Fibroblast of skin of right quadriceps (primary cell): ENCODE results near the gene LRP10.

ENCODE experiments used
- DNase-seq: peaks from one replicate; pipeline ENCODE4 v3.0.0-alpha.2; 2013

The LRP10 gene

DNA sequence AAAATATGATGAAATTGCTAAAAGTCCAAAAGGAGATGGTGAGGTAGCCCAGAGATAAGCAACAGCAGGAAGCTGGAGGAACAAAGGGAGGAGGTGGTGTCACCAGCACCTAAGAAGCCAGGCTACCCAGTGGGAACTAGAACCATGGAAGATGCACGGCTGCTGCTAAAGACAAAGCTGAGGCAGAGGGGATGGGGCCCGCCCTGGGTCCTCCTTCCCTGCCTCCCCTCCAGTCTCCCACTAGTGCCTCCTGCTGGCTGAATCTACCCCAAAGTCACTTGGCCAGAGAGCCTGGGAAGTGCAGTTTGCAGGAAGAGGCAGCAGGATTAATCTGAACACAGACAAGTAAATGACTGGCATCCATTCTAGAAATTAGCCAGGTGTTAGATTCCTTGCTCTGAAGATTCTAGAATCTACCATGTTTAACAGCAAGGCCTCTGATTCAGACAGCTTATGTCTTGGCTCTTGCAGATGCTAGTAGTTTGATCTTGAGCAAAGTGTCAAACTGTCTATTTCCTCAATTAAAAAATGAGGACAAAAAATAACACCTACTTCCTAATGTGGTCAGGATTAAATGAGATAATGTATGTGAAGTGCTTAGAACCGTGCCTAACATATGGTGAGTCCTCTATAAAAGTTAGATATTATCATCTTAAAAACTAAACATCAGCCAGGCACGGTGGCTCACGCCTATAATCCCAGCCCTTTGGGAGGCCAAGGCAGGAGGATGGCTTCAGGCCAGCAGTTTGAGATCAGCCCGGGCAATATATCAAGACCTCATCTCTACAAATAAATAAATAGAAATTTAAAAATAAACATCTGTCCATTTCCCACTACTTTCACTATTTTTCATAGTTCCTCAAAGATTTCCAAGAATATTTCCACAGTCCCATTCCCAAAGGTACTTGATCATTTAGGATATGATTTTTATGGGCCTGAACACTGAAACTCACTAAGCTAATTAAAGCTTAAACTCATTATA, 5.8 kb upstream of the LRP10 start:
- no peak for DNase-seq

DNA sequence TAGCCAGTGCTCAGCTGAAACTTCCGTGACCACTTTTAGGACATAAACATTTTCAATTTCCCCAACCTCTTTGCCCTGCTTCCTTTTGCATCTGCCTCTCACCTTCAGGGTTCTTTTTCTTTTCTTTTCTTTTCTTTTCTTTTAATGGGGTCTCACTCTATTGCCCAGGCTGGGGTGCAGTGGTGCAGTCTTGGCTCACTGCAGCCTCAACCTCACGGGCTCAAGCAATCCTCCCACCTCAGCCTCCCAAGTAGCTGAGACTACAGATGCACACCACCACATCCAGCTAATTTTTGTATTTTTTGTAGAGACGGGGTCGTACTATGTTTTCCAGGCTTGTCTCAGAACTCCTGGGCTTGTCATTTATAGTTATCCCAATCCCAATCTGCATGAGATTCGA, 4.7 kb upstream of the LRP10 start:
- no peak for DNase-seq

DNA sequence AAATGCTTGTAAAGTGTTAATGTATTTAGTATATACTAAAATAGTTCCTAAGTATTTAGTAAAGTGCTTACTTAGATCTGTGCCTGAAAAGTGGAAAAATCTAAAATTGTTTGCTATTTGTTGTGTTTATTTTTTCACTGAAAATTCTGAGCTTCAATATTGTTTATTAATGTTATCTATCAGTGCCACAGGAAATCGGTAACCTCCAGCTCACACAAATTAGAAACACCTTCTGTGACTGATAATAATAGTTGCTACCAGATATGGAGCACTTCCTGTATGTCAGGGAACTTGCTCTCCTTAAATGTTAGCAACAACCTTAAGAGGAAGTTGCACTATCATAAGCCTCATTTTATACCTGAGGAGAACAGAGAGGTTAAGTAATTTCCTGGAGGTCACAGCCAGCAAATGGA, 723 bp upstream of the LRP10 start:
- DNase-seq = no peak

DNA sequence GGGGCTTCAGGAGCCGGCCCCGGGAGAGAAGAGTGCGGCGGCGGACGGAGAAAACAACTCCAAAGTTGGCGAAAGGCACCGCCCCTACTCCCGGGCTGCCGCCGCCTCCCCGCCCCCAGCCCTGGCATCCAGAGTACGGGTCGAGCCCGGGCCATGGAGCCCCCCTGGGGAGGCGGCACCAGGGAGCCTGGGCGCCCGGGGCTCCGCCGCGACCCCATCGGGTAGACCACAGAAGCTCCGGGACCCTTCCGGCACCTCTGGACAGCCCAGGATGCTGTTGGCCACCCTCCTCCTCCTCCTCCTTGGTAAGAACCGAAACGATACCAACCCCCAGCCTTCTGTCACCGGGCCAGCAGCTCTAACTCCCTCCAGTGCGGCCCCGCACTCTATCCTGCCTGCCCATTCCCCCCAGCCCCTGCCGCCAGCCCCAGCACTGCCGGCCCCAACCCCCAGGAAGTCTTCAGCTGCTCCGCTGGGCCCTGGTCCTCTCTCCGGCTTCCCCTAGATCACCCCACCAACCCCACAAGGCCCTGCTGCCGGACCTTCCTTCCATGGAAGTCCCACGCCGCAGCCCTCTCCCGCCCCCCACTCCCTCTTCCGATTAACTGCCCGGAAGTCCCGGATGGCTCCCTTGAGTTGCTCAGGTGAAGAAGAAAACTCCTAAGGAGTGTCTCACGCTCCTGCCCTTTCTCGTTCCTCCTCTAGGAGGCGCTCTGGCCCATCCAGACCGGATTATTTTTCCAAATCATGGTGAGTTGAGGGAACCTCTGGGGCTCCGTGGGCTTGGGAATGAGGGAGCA, 693 bp downstream of the LRP10 start:
- peak; percentile 79 for DNase-seq

DNA sequence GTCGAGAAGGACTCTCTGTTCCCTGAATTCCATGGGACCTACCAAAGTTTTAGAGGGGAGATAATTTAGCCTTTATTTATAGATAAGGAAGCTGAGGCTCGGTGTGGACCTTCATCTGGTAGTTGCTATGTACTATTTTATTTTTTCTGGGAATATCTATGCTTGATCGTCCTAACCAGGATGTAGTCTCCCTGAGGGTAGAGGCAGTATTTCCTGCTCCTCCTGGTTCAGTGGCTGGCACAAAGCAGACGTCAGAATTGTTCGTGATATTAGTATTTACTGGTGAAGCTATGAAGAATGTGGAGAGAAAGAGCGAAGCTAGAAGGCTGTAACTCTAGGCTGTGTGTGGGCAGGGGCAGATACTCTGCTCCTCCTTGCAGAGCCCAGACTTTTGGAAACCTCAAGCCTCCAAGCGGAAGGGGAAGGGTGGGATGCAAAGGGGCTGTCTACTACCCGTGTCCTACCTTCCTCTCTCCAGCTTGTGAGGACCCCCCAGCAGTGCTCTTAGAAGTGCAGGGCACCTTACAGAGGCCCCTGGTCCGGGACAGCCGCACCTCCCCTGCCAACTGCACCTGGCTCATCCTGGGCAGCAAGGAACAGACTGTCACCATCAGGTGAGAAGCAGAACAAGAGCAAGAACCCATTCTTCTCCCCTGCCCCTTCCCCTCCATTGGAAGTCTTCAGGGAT, 1.4 kb downstream of the LRP10 start:
- no peak for DNase-seq

DNA sequence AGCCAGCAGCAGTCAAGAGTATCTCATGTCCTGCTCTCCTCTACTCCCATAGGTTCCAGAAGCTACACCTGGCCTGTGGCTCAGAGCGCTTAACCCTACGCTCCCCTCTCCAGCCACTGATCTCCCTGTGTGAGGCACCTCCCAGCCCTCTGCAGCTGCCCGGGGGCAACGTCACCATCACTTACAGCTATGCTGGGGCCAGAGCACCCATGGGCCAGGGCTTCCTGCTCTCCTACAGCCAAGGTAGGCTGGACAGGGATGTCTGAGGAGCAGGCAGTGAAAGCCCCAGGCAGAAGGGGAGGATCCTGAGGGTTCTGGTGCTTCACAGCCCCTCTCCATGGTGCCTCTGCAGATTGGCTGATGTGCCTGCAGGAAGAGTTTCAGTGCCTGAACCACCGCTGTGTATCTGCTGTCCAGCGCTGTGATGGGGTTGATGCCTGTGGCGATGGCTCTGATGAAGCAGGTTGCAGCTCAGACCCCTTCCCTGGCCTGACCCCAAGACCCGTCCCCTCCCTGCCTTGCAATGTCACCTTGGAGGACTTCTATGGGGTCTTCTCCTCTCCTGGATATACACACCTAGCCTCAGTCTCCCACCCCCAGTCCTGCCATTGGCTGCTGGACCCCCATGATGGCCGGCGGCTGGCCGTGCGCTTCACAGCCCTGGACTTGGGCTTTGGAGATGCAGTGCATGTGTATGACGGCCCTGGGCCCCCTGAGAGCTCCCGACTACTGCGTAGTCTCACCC, 3.6 kb downstream of the LRP10 start:
- DNase-seq = no peak

DNA sequence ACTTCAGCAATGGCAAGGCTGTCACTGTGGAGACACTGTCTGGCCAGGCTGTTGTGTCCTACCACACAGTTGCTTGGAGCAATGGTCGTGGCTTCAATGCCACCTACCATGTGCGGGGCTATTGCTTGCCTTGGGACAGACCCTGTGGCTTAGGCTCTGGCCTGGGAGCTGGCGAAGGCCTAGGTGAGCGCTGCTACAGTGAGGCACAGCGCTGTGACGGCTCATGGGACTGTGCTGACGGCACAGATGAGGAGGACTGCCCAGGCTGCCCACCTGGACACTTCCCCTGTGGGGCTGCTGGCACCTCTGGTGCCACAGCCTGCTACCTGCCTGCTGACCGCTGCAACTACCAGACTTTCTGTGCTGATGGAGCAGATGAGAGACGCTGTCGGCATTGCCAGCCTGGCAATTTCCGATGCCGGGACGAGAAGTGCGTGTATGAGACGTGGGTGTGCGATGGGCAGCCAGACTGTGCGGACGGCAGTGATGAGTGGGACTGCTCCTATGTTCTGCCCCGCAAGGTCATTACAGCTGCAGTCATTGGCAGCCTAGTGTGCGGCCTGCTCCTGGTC, 4.3 kb downstream of the LRP10 start:
- no peak for DNase-seq

DNA sequence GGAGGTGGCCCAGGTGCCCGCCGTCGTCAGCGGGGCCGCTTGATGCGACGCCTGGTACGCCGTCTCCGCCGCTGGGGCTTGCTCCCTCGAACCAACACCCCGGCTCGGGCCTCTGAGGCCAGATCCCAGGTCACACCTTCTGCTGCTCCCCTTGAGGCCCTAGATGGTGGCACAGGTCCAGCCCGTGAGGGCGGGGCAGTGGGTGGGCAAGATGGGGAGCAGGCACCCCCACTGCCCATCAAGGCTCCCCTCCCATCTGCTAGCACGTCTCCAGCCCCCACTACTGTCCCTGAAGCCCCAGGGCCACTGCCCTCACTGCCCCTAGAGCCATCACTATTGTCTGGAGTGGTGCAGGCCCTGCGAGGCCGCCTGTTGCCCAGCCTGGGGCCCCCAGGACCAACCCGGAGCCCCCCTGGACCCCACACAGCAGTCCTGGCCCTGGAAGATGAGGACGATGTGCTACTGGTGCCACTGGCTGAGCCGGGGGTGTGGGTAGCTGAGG, 5.5 kb downstream of the LRP10 start:
- DNase-seq = no peak

DNA sequence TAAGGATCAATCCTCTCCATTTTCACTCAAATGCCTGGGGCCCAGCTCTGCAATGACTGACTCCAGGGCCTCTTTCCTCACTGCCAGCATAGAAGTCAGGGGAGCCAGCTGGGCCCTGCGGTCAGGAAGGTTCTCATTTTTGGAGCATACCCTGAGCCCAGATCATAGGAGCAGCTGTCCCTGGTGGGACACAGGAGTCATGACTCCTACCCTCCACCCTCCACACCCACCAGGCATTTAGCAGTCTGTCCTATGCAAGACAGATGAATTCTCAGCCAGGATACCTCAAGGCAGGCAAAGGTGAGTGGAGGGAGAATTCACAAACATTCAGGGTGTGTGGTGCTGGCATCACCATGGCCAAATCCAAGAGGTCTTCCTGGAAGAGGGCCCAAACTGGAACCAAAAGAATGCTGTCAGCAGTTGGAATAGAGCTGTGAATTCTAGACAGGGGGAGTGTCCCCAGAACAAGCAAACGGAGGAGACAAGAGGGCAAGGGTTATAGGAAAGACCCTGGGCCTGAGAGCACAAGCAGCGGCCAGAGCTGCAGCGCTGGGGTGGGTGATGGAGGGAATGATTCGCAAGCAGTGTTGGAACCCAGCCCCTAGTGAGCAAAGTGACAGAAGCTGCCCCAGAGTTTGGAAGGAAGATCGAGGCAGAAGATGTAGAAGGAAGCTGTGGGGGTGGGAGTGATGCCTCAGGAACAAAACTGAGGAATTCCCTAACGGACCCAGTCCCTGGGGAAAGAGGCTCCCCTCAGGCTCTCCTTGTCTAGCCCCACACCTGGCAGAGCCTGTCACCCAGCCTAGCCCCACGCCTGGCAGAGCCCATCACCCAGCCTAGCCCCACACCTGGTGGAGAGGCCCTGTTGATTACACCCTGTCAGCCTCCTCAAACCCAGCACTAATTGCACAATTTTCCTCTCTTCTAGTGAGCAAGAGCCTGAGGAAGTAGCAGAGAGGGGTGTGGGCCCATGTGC, 7.0 kb downstream of the LRP10 start:
- no peak for DNase-seq

DNA sequence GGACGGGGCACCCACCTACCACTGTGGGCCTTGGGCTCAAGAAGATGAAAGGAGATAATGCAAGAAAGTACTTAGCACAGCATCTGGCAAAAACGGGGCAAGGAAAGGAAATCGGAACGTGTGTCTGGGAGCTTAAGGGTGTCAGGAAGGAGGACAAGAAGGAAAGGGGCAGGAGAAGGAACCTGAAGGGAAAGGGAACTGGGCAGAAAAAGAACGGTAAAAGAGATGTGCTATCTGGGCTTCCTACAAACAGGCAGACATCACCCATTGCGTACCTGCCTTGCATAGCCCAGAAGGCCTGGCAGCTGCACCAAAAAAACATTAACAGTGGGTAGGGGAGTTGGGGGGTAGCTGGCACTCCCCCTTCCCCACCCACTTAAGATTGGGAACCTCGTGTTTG, 10.5 kb downstream of the LRP10 start:
- DNase-seq = no peak

DNA sequence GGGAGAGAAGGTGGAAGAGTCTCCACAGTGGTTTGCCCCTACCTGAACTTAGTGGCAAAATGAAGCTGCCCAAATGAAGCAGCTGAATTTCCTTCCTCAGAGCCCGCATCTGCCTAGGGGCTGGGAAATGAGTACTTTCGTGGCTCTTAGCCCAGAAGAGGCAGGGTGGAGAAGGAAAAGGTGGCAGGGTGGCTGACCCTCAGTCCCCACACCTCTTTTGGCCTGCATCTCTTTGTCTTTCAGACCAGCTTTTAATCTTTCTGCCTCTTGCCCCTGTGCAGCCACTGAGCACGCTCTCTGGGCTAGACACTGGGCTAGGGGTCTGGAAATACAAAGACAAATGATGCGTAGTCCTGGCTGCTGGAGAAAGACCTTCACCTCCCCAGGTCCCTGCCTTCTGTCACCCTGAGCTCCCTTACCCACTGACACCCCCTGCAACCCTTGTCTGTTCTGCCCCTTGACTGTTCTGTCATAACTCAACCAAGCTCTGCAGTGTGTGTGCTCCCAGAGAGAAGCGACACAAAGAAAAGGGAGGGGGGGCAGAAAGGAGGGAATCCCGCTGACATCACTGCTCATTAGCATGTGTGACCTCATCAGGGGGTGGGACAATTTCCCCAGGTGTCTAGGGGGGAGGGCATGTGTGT, 11.1 kb downstream of the LRP10 start:
- DNase-seq = peak; percentile 30

DNA sequence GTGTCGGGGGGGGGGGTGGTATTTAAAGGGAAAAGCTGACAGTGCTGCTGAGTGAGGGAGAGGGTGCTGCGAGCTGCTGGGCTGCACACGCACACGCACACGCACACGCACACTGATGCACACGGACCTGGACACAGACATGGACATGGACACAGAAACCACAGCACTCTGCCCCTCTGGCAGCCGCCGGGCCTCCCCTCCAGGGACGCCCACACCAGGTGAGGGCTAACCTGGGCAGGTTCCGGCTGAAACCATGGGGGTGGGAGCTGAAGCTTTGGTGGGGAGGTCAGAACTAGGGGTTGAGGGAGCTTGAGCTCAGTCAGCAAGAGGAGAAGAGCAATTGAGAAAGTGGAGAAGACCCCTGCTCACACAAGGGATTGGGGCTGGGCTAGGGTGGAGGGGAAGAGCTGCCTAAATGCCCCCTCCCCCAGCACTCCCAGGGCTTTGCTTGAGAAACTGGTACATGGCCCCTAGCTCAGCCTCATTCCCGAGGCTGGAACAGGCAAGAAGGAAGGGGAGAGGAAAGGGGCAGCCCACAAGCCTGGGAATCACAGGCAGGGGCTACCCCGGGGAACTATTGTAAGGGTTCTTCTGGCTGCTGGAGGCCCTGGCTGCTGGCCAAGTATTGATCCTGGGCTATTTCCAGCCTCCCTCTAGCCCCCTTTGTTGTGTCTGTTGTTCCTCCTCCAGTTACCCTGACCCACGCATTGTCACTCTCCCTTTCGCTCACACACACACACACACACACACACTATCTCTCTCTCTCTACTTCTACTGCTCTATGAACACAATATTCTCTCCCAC, 11.8 kb downstream of the LRP10 start, which contains the start of gene REM2:
REM2 (plus strand) TSS at position 50 of the 804 bp plus-strand sequence; CDS start at position 116, 66 bp downstream.
- DNase-seq = no peak

DNA sequence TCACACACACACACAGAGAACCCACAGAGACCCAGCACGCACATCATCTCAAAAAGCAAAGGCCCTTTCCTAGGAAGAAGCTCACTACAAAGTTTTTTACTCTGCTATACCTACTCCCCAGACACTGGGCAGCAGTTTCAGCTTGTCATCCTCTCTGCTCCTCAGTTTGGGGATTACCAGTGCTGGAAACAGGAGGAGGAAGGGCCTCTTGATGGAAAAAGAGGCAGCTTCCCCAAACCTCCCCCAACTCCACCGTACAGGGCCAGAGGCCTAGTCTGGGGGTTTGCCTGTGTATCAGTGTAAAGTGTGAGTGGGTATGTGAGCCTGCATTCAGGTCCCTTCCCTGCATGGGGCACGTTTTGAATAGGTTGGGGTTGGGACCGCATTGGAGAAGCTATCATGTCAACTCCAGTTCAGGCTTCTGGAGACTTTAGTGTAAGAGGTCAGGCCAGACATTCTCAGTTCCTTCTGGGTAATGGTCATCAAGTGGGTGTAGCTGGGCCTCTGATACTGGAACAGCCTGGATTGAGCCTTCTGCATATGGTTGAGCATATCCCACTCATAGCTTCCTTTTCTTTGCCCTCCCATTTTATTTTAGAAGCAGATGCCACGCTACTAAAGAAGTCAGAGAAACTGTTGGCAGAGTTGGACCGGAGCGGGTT, 12.7 kb downstream of the LRP10 start:
- no peak for DNase-seq

DNA sequence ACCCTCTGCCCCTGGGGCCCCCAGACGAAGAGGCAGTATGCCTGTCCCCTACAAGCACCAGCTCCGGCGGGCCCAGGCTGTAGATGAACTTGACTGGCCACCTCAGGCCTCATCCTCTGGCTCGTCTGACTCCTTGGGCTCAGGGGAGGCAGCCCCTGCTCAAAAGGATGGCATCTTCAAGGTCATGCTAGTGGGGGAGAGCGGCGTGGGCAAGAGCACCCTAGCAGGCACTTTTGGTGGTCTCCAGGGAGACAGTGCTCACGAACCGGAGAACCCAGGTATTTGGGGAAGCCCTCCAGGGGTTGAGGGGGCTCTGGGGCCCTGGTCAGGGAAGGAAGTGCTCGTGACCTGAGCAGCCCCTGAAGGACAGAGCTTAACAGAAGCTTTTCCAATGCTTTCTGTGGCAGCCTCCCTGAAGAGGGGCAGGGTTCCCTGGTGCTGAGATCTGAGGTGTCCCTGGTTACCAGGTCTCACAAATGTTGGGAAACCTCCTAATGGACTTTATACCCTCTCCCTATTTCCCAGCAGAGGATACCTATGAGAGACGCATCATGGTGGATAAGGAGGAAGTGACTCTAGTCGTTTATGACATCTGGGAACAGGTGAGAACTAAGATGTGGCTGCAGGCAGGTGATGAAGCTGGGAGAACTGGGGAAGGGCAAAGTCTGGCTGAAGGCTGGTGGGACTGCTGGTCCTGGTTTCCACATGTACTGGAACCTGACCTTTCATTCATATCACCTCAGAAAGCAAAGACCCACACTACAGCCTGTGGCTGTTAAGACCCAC, 13.4 kb downstream of the LRP10 start:
- no peak for DNase-seq

DNA sequence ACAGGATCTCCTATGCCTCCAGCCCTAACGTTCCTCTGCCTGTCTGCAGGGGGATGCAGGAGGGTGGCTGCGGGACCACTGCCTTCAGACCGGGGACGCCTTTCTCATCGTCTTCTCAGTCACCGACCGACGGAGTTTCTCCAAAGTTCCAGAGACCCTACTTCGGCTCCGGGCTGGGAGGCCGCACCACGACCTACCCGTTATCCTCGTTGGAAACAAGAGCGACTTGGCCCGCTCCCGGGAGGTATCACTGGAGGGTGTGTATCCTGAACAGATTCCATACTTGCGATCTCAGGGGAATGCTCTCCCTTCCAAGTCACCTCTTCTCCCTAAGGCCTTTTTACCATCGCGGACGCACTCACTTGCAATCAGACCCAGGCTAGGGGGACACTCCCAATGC, 14.4 kb downstream of the LRP10 start:
- no peak for DNase-seq

DNA sequence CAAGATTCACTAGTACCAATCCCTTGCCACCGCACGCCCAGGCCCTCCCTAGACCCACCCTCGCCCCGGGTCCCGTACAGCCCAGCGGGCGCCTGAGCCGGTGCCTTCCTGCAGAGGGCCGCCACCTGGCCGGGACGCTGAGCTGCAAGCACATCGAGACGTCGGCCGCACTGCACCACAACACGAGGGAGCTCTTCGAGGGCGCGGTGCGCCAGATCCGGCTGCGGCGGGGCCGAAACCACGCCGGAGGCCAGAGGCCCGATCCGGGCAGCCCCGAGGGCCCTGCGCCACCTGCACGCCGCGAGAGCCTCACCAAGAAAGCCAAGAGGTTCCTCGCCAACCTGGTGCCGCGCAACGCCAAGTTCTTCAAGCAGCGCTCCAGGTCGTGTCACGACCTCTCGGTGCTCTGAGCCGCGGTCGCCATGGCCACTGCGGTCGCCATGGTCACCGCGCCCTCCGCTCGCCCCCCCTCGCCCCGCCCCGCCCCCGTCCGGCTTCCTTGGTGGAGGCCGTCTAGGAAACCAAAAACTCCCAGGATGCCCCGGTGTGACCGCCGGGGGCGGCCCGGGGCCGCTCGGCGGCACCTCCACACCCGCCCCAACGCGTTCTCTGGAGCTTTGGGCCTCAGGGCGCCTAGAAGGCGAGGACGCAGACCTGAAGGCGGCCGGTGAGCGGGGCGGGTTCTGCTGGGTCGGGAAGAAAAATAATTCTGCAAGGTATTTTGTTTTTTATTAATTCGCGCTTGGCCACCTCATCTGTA, 15.1 kb downstream of the LRP10 start:
- peak; percentile 47 for DNase-seq
